HL-60 (cell line): ENCODE data around the gene DPH7.

Experiments used
- POLR2AphosphoS5 ChIP-seq: IDR thresholded peaks from 2 replicates; pipeline ENCODE4 v1.6.1; 2012; ENCODE audit warnings: low read depth
- TF ChIP-seq, protein P1 (sequence below): IDR thresholded peaks from one replicate; pipeline ENCODE4 v1.5.1; 2011; ENCODE audit warnings: low read length, control low read depth, inconsistent platforms; ENCODE audit not compliant: insufficient read depth
- TF ChIP-seq, protein P2 (sequence below): IDR thresholded peaks from 2 replicates; pipeline ENCODE4 v1.6.1; 2012; ENCODE audit warnings: low read depth; ENCODE audit not compliant: insufficient replicate concordance

DNA sequence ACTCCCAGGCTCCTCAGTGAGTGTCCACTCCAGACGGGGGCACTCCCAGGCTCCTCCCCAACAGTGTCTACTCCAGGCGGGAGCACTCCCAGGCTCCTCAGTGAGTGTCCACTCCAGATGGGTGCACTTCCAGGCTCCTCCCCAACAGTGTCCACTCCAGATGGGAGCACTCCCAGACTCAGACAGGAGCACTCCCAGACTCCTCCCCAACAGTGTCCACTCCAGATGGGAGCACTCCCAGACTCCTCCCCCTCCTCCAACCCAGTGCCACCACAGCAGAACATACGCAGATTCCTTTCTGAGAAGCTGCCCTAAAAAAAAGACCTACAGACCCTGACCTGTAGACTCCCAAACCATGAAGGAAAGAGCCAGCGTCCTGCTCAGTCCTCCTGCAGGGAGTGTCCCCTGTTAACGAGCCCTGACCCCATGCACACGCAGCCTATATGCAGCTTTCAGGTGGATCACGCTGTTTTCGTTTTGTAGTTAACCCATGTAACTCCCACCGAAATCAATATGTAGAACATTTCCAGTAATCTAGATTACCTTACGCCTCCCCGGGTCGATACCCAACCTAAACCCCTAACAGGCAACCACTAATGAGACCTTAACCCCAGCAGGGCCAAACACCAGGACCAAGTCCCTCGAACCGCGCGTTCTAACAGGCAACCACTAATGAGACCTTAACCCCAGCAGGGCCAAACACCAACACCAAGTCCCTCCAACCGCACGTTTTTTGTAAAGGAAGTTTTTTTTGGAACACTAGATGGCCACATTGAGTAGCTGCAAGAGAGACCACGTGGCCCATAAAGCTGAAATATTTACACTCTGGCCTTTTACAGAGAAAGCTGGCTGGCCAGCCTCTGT is 44.2 kb downstream of the DPH7 start:
- TF ChIP-seq, protein P1, sequence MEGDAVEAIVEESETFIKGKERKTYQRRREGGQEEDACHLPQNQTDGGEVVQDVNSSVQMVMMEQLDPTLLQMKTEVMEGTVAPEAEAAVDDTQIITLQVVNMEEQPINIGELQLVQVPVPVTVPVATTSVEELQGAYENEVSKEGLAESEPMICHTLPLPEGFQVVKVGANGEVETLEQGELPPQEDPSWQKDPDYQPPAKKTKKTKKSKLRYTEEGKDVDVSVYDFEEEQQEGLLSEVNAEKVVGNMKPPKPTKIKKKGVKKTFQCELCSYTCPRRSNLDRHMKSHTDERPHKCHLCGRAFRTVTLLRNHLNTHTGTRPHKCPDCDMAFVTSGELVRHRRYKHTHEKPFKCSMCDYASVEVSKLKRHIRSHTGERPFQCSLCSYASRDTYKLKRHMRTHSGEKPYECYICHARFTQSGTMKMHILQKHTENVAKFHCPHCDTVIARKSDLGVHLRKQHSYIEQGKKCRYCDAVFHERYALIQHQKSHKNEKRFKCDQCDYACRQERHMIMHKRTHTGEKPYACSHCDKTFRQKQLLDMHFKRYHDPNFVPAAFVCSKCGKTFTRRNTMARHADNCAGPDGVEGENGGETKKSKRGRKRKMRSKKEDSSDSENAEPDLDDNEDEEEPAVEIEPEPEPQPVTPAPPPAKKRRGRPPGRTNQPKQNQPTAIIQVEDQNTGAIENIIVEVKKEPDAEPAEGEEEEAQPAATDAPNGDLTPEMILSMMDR = peak; percentile 28
- no peak for TF ChIP-seq POLR2AphosphoS5
- TF ChIP-seq, protein P2, sequence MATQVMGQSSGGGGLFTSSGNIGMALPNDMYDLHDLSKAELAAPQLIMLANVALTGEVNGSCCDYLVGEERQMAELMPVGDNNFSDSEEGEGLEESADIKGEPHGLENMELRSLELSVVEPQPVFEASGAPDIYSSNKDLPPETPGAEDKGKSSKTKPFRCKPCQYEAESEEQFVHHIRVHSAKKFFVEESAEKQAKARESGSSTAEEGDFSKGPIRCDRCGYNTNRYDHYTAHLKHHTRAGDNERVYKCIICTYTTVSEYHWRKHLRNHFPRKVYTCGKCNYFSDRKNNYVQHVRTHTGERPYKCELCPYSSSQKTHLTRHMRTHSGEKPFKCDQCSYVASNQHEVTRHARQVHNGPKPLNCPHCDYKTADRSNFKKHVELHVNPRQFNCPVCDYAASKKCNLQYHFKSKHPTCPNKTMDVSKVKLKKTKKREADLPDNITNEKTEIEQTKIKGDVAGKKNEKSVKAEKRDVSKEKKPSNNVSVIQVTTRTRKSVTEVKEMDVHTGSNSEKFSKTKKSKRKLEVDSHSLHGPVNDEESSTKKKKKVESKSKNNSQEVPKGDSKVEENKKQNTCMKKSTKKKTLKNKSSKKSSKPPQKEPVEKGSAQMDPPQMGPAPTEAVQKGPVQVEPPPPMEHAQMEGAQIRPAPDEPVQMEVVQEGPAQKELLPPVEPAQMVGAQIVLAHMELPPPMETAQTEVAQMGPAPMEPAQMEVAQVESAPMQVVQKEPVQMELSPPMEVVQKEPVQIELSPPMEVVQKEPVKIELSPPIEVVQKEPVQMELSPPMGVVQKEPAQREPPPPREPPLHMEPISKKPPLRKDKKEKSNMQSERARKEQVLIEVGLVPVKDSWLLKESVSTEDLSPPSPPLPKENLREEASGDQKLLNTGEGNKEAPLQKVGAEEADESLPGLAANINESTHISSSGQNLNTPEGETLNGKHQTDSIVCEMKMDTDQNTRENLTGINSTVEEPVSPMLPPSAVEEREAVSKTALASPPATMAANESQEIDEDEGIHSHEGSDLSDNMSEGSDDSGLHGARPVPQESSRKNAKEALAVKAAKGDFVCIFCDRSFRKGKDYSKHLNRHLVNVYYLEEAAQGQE = no peak
